HG02885 (cell line): Measurements from ENCODE around the gene EDC4.
"Not testable (repeated sequence)": the region's sequence is repeated elsewhere in the genome, so short reads cannot be mapped to it uniquely, and the experiment has no call there.

Experiments used
- ATAC-seq: cut with Tn5 transposase; IDR thresholded peaks from one replicate; pipeline ENCODE4 v1.9.1; 2021; ENCODE audit warnings: mild to moderate bottlenecking; ENCODE audit not compliant: unreplicated experiment, poor library complexity

EDC4 gene

DNA sequence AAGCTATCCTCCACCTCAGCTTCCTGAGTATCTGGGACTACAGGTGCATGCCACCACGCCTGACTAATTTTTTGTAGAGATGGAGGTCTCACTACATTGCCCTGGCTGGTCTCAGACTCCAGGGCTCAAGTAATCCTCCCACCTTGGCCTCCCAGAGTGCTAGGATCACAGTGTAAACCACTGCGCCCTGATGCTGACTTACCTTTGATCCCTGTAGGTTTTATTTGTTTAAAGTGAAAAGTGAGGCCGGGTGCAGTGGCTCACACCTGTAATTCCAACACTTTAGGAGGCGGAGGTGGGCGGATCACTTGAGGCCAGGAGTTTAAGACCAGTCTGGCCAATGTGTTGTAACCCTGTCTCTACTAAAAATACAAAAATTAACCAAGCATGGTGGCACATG, 28.9 kb downstream of the EDC4 start:
- no peak for ATAC-seq

GRCh38 chr16:67902831-67903230, 30.0 kb downstream of the EDC4 start:
- ATAC-seq: no peak

DNA sequence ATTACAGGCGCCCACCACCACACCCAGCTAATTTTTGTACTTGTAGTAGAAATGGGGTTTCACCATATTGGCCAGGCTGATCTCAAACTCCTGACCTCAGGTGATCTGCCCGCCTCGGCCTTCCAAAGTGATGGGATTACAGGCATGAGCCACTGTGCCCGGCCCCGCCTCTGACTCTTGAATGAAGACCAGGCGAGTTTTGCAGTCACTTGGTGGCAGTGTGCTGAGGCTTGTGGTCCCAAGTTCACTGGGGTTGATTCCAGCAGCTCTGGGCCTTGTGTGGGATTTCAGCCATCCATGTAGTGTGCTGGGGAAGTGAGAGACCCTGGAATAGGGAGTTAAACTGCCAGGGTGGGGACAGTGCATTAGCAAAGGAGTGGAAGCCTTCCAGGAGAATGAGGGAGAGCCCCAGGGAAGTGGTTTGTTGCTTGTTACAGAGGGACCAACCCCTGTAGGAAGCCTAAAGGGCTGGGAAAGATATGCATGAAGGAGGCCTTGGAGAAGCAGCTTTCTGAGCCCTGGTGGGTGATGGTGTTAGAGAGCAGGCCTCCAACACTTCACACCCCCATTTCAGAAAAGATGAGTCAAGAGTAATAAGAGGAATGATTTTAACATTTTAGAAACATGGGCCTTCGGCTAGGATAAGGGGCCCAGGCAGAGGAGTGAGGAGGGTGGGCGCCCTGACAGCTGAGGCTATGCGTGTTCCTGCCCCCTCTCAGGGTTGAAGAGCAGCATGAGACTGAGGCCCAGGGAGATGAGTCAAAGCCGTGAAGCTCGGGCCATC, 34.7 kb downstream of the EDC4 start:
- ATAC-seq: no peak

- no peak for ATAC-seq
These were observed 36.3 kb downstream of the EDC4 start for GRCh38 chr16:67909056-67909742.

DNA sequence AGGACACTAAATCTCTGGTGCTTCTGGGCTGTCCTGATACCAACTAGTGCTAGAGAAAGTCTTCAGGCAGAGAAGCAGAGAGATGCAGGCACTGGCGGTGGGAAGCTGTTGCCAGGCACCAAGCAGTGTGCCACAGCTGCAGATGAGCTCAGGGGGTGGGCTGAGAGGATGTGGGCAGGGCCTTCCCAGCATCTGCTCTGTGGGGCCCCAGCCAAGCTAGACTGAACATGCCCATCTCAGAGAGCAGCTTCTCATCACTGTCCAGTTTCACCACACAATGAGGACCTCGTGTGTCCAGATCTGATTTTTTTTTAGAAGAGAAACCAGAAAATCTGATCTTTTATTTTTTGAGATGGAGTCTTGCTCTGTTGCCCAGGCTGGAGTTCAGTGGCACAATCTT, 37.3 kb downstream of the EDC4 start:
- no peak for ATAC-seq

- ATAC-seq: no peak
These were observed 42.1 kb downstream of the EDC4 start for GRCh38 chr16:67914758-67915495.

DNA sequence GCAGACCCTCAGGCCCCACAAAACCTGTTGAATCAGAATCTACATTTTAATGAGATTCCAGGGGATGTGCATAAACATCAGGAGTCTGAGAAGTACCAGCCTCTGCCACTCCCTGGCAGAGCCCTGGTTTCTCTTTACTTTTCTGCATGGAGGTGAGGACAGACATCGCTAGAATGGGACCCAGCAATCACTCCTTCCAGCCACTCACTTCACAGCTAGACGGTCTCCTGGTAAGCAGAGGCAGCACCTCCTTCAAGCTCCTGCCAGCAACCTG, 42.6 kb downstream of the EDC4 start:
- ATAC-seq: not testable (repeated sequence)

- no peak for ATAC-seq
These were observed 43.2 kb downstream of the EDC4 start for GRCh38 chr16:67915831-67916723.

- ATAC-seq: no peak
These were observed 44.4 kb downstream of the EDC4 start for GRCh38 chr16:67917140-67917851.

GRCh38 chr16:67917852-67918236, 45.0 kb downstream of the EDC4 start:
- no peak for ATAC-seq

DNA sequence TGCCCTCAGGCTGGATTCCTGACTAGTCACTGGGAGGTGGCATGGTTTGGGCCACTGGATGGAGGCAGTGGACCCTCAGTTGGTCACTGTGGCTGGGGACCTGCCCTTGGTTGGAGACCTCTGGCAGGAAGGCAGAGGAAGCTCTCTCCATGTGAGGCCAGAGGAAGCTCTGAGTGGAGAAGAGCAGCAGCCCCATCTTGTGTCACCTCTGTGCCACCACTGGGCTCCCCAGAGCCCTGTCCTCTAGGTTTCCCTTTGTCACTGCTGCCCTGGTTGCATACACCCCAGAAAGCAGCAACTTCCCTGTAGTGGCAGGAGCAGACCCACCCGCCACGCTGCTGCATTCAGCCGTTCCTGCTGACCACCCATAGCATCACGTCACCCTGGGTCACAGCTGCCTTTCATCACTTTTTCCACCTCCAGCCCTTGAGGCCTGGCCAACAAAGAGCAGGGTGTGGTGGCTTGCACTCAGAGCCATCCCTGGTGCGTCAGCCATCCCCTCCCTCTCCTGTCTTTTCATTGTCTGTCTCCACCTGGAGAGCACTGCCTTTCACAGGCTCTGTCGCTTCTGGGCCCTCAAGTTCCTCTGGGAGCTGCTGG, 46.9 kb downstream of the EDC4 start:
- ATAC-seq: no peak

- ATAC-seq: no peak
These were observed 49.4 kb downstream of the EDC4 start for GRCh38 chr16:67922221-67922620.

DNA sequence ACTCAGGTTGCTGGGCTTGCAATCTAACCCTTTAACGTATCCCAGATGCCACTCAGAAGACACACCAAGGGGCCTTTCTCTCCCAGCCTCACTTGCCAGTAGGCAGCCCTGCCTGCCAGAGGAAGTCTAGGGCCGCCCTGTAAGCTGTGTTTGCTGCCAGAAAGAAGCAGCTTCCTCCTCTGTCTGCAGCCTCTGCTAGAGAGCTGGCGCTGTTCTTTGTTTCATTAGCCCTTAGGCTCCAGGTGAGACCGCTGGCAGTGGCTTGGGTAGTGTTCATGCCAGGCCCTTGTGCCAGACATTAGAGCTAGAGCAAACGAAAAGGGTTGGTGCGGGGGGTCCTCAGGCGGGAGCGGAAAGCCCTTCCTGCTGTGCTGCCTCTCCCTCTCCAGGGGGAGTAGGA, 49.9 kb downstream of the EDC4 start:
- no peak for ATAC-seq

GRCh38 chr16:67923414-67924116, 50.7 kb downstream of the EDC4 start:
- ATAC-seq: no peak

DNA sequence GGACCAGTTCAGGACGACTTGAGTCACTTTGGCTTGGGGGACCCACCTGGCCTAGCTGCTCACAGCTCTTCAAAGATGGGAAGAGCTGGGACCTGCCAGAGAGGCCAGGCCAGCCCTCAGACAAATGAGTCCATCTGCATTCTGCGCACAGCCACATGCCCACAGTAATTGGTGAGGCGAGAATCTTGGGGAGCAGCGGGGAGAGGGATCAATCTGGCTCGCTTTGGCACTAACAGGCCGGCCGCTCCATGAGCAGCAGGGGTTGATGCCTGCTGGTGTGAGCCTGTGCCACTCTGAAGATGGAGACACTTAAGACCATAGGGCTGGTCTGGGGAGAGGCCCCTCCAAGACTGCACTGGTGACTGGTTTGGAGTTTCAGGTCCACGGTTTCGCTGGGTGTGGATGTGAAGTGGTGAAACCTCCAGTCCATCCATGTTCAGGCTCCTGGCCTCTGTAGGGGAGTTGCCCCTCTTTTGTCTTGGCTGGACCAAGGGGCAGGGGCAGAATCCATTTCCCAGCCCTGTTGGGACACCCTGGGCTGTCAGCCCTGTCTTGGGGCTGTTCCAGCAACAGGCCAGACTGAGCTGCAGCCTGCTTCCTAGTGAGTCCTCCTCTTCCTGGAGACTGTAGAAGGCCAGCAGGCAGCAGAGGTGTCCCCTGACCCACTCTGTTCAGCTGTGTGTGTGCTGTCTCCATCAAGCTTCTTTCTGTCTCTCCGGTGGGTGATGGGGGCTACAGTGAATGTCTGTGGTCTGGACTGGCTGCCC, 51.5 kb downstream of the EDC4 start:
- no peak for ATAC-seq

DNA sequence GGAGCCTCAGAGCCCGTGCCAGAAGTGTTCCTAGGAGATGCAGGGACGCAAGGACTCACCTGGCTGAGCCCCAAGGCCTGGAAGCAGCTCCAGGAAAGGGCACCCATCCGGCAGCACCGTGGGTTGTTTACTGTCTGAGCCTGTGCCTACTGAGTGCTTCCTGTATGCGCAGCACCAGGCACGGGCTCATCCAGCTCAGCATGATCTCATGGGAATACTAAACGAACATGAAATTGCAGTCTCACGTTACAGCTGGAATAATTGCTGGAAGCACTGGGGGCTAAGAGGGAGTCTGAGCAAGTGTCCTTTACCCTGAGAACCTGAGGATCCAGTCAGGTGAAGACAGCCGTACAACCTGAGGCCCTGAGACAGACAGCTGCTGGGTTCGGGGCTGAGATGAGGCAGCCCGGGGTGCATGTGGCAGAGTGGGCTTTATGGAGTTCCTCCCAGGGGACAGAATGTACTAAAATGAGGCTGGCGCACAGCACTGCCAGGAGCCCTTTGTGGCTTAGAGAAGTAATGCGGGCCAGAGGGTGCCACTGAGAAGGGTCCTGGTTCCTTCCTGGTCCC, 53.4 kb downstream of the EDC4 start:
- no peak for ATAC-seq

GRCh38 chr16:67927131-67927941, 54.5 kb downstream of the EDC4 start:
- no peak for ATAC-seq
